Activated CD8-positive, alpha-beta T cell treated with anti-CD3 and anti-CD28 coated beads for 36 hours (primary cell): ENCODE measurements around the gene TAX1BP3. TPM values are rescaled to one million over a fixed set of nuclear protein-coding genes. Genes with fewer than 3 reads are reported as not detected.
A peak's percentile ranks its signal among the peaks of the same experiment; 100 is the strongest.

Experiments used
- ATAC-seq: fragments of 200-7000 bp; cut with Tn5 transposase; one replicate; pipeline ENCODE4 v1.10.0; 2021; ENCODE audit warnings: mild to moderate bottlenecking, moderate library complexity
- CTCF ChIA-PET: fragments of 350-600 bp; sonication (Branson Sonifier 250); formaldehyde crosslinking; loops from one replicate; lab custom pipeline; 2021; ENCODE audit warnings: antibody characterized with exemption; lab: Charles Lee
- POLR2A ChIA-PET: fragments of 350-600 bp; sonication (Branson Sonifier 250); formaldehyde crosslinking; loops from one replicate; lab custom pipeline; 2021; ENCODE audit warnings: antibody characterized with exemption; lab: Charles Lee
- DNase-seq: peaks from one replicate; pipeline ENCODE4 v3.0.0-alpha.2; 2020
- H3K27ac Mint-ChIP-seq: one replicate; pipeline ENCODE4 v1.8.0; 2021; ENCODE audit warnings: mild to moderate bottlenecking, mixed read lengths
- H3K27me3 Mint-ChIP-seq: one replicate; pipeline ENCODE4 v1.8.0; 2021; ENCODE audit warnings: mixed read lengths
- H3K36me3 Mint-ChIP-seq: one replicate; pipeline ENCODE4 v1.8.0; 2021; ENCODE audit warnings: low read depth, mixed read lengths
- H3K4me1 Mint-ChIP-seq: one replicate; pipeline ENCODE4 v1.8.0; 2021; ENCODE audit warnings: low read depth, mixed read lengths
- H3K4me3 Mint-ChIP-seq: one replicate; pipeline ENCODE4 v1.8.0; 2021; ENCODE audit warnings: mild to moderate bottlenecking, moderate library complexity, mixed read lengths
- H3K9me3 Mint-ChIP-seq: one replicate; pipeline ENCODE4 v1.8.0; 2021; ENCODE audit warnings: mixed read lengths
- intact Hi-C: fragments of 100-400 bp; cut with micrococcal nuclease; formaldehyde crosslinking; loops from one replicate; pipeline ENCODE4 v1.10.0; 2022
- total RNA-seq, 2 experiments: library from RNA; stranded (reverse); gene quantifications; one replicate each; pipeline ENCODE4 v1.2.3, GENCODE V29; 2021
- TF ChIP-seq, protein P1 (sequence below): fragments of 200-600 bp; IDR thresholded peaks from one replicate; pipeline ENCODE4 v1.8.0; 2022; ENCODE audit warnings: antibody characterized with exemption, mild to moderate bottlenecking

The TAX1BP3 gene
- total RNA-seq, 2 experiments from 2014 or later, result 14.3 to 15.1 TPM

DNA sequence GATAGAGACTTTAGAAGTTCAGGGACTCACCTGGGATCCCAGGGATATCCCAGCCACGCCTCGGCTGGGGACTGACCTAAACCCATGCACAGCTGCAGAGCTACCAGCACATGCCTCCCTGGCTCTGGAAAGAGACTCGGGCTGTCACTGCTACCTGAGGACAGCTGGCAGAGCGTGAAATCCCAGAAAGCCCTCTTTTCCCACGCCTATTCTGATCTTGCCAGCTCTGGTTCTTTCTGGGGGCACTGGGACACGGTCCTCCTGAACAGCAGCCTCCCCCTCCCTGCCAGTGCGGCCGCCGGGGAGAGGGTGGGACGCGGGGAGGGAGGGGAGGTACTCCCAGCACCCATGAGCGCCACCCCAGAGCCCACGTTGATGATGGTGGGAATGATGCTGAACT is 16.8 kb upstream of the TAX1BP3 start:
- intact Hi-C loops, result loop anchor here (10.0 kb wide), 1 partner anchor 60 kb away; no protein-coding TSS in a partner anchor
- DNase-seq (no peak), ATAC-seq (no peak)
- Mint-ChIP-seq H3K27ac (no peak overlapping the region), H3K4me1 (peaks cover 7% of the 10 kb centered on the region), H3K36me3 (peaks cover 5% of the 10 kb centered on the region), H3K27me3 (no peaks in the 10 kb centered on the region), H3K4me3 (no peak overlapping the region), H3K9me3 (no peaks in the 10 kb centered on the region)
- POLR2A ChIA-PET, result no interaction called here
- TF ChIP-seq, protein P1, sequence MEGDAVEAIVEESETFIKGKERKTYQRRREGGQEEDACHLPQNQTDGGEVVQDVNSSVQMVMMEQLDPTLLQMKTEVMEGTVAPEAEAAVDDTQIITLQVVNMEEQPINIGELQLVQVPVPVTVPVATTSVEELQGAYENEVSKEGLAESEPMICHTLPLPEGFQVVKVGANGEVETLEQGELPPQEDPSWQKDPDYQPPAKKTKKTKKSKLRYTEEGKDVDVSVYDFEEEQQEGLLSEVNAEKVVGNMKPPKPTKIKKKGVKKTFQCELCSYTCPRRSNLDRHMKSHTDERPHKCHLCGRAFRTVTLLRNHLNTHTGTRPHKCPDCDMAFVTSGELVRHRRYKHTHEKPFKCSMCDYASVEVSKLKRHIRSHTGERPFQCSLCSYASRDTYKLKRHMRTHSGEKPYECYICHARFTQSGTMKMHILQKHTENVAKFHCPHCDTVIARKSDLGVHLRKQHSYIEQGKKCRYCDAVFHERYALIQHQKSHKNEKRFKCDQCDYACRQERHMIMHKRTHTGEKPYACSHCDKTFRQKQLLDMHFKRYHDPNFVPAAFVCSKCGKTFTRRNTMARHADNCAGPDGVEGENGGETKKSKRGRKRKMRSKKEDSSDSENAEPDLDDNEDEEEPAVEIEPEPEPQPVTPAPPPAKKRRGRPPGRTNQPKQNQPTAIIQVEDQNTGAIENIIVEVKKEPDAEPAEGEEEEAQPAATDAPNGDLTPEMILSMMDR, result no peak
- CTCF ChIA-PET, result interaction anchor here (1.1 kb wide), 1 partner anchor 52 kb away, joined by 3 read pairs; no protein-coding TSS in a partner anchor

DNA sequence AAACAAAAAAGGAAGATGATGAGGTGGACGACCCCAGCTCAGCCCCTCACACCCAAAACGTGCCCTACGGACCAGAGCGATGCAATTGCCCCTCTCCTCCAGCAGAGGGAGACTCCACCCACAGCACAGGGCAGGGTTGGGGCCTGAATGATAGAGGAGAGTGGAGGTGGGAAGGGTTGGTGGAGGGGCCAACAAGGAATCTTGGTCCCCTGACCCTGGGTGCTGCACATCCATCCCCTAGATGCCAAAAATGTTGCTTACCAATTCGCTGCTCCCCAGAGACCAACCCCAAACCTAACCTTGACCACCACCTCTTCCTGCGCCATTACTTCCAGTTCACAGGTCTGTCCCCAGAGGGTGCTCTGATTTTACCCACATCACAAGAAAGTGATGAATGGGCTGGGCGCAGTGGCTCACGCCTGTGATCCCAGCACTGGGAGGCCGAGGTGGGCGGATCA is 14.7 kb upstream of the TAX1BP3 start:
- no peaks in the 10 kb centered on the region for H3K27me3 Mint-ChIP-seq
- ATAC-seq, result peak; percentile 98
- CTCF ChIA-PET, result interaction anchor here (0.6 to 3.0 kb wide), 32 partner anchors 8 to 228 kb away, joined by 3 to 38 read pairs (median 5); partner anchors contain the start of genes CTNS, HASPIN and SHPK
- no peaks in the 10 kb centered on the region for H3K9me3 Mint-ChIP-seq
- no peak overlapping the region for H3K27ac Mint-ChIP-seq
- peak; percentile 65 for DNase-seq
- H3K4me1 Mint-ChIP-seq, result peaks cover 7% of the 10 kb centered on the region
- TF ChIP-seq, protein P1, result peak; percentile 96
- POLR2A ChIA-PET, result interaction anchor here (0.7 to 1.9 kb wide), 3 partner anchors 13 to 48 kb away, joined by 3 to 6 read pairs (median 3); no protein-coding TSS in a partner anchor
- intact Hi-C loops, result loop anchor here (5.0 to 10.0 kb wide), 2 partner anchors 39 to 58 kb away; partner anchors contain the start of gene HASPIN
- H3K4me3 Mint-ChIP-seq, result no peak overlapping the region
- no peaks in the 10 kb centered on the region for H3K36me3 Mint-ChIP-seq

DNA sequence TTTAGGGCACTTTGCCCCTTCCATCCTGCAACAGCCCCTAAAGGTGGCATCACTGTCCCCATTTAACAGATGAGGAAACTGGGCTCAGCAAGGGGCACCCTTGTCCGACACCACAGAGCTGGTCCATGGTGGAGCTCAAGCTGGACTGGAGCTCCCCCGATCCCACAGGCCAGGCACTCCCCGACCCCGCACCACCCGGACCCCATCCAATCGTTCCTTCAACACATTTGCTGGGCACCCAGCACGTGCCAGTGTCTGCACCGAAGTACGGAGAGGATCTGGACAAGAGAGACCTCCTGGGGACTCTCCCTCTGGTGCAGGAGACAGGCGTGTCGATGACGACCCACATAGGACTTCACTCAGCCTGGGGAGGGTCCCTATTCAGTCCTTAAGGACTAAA is 13.7 kb upstream of the TAX1BP3 start:
- H3K27ac Mint-ChIP-seq, result no peak overlapping the region
- intact Hi-C loops, result loop anchor here (5.0 to 10.0 kb wide), 2 partner anchors 40 to 57 kb away; partner anchors contain the start of gene HASPIN
- DNase-seq (no peak), ATAC-seq (no peak)
- POLR2A ChIA-PET, result interaction anchor here (0.7 to 1.9 kb wide), 4 partner anchors 12 to 49 kb away, joined by 3 to 6 read pairs (median 4); no protein-coding TSS in a partner anchor
- CTCF ChIA-PET, result interaction anchor here (0.7 to 3.0 kb wide), 20 partner anchors 9 to 153 kb away, joined by 3 to 38 read pairs (median 6); partner anchors contain the start of genes CTNS, HASPIN and SHPK
- no peaks in the 10 kb centered on the region for H3K9me3 Mint-ChIP-seq
- H3K36me3 Mint-ChIP-seq, result no peaks in the 10 kb centered on the region
- no peaks in the 10 kb centered on the region for H3K27me3 Mint-ChIP-seq
- TF ChIP-seq, protein P1, result no peak
- H3K4me3 Mint-ChIP-seq, result no peak overlapping the region
- peaks cover 7% of the 10 kb centered on the region for H3K4me1 Mint-ChIP-seq

DNA sequence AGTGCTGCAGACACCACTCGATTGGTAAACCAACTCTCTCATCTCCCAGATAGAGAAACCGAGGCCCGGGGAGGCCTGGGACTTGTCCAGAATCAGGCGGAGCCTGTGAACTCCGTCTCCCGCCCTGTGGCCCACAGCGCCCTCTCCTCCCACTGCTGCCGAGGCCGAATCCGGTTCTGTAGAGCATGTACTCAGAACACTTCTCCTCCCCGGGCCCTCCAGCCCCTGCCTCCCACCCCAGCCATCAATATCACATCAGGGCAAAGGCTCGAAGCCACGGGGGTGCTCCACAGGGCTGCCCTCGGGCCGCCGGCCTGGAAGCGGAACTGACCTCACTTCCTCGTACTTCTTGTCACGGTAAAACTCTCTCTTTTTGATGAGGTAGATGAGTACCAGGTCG is 13.2 kb upstream of the TAX1BP3 start:
- H3K9me3 Mint-ChIP-seq, result no peaks in the 10 kb centered on the region
- no peak overlapping the region for H3K27ac Mint-ChIP-seq
- H3K36me3 Mint-ChIP-seq, result no peaks in the 10 kb centered on the region
- POLR2A ChIA-PET, result no interaction called here
- intact Hi-C loops, result loop anchor here (5.0 to 10.0 kb wide), 2 partner anchors 41 to 57 kb away; partner anchors contain the start of gene HASPIN
- CTCF ChIA-PET, result interaction anchor here (3.0 kb wide), 1 partner anchor 42 kb away, joined by 38 read pairs; the partner anchor contains the start of gene HASPIN
- DNase-seq, result no peak
- H3K4me1 Mint-ChIP-seq, result peaks cover 7% of the 10 kb centered on the region
- TF ChIP-seq, protein P1, result no peak
- H3K27me3 Mint-ChIP-seq, result no peaks in the 10 kb centered on the region
- H3K4me3 Mint-ChIP-seq, result no peak overlapping the region
- ATAC-seq, result no peak

DNA sequence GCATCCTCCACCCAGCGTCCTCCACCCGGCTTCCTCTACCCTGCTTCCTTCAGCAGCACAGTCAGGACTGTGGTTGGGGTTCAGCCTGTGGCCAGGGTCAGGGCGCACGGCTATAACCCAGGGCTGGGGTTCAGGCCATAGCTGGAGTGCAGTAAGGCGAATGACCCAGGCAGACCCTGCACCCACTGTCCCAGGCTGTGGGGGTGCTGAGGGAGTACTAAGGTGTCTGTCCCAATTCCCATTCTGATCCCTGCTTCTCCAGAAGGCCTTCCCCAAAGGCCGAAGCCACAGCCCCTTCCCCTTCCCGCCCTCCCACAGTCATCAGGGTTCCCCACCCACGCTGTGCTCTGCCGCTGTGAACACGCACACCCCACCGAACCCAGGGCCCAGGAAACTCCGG is 12.7 kb upstream of the TAX1BP3 start:
- TF ChIP-seq, protein P1, result no peak
- intact Hi-C loops, result loop anchor here (5.0 to 10.0 kb wide), 2 partner anchors 41 to 56 kb away; partner anchors contain the start of gene HASPIN
- peaks cover 7% of the 10 kb centered on the region for H3K4me1 Mint-ChIP-seq
- no peaks in the 10 kb centered on the region for H3K9me3 Mint-ChIP-seq
- no peak overlapping the region for H3K27ac Mint-ChIP-seq
- ChIA-PET POLR2A (no interaction called here), CTCF (no interaction called here)
- no peaks in the 10 kb centered on the region for H3K36me3 Mint-ChIP-seq
- ATAC-seq (no peak), DNase-seq (no peak)
- H3K27me3 Mint-ChIP-seq, result no peaks in the 10 kb centered on the region
- no peak overlapping the region for H3K4me3 Mint-ChIP-seq
